ENCODE results near the gene NLRC3. TPM values are rescaled to one million over a fixed set of nuclear protein-coding genes. Genes with fewer than 3 reads are reported as not detected.
A peak's percentile ranks its signal among the peaks of the same experiment; 100 is the strongest.

Gene NLRC3
- total and polyA plus RNA-seq, 12 donors, result 0.26 to 2.5 (median 1.0) TPM

GRCh38 chr16:3514621-3515020 is 62.6 kb downstream of the NLRC3 start:
- Histone ChIP-seq H3K4me3 (no peak overlapping the region), H3K36me3 (peaks cover 0 to 100% (median 50%) of the 10 kb centered on the region in 9 donors), H3K27ac (no peak overlapping the region), H3K27me3 (no peaks in the 10 kb centered on the region), H3K4me1 (no peaks in the 10 kb centered on the region), H3K9me3 (no peaks in the 10 kb centered on the region)
- TF ChIP-seq CTCF (IDR thresholded peaks at IDR 0.05), result no peak
- intact Hi-C loops (cut with DNase I), result no loop called here
- ATAC-seq (no peak), DNase-seq (no peak)
- WGBS, 2 donors, result 90 to 95% methylated on average over 4 of the region's 4 CpGs

- TF ChIP-seq CTCF (IDR thresholded peaks at IDR 0.05), result no peak
- ATAC-seq, result no peak
- no peak overlapping the region for H3K27ac ChIP-seq
- H3K4me3 ChIP-seq, result no peak overlapping the region
- peaks cover 0 to 100% (median 48%) of the 10 kb centered on the region in 9 donors for H3K36me3 ChIP-seq
- no peak for DNase-seq
- no peaks in the 10 kb centered on the region for H3K4me1 ChIP-seq
- 90 to 93% methylated on average over 7 of the region's 7 CpGs for WGBS, 2 donors
- H3K27me3 ChIP-seq, result no peaks in the 10 kb centered on the region
- intact Hi-C loops (cut with DNase I), result no loop called here
- H3K9me3 ChIP-seq, result no peaks in the 10 kb centered on the region
These were observed 63.2 kb downstream of the NLRC3 start for GRCh38 chr16:3513892-3514583.

DNA sequence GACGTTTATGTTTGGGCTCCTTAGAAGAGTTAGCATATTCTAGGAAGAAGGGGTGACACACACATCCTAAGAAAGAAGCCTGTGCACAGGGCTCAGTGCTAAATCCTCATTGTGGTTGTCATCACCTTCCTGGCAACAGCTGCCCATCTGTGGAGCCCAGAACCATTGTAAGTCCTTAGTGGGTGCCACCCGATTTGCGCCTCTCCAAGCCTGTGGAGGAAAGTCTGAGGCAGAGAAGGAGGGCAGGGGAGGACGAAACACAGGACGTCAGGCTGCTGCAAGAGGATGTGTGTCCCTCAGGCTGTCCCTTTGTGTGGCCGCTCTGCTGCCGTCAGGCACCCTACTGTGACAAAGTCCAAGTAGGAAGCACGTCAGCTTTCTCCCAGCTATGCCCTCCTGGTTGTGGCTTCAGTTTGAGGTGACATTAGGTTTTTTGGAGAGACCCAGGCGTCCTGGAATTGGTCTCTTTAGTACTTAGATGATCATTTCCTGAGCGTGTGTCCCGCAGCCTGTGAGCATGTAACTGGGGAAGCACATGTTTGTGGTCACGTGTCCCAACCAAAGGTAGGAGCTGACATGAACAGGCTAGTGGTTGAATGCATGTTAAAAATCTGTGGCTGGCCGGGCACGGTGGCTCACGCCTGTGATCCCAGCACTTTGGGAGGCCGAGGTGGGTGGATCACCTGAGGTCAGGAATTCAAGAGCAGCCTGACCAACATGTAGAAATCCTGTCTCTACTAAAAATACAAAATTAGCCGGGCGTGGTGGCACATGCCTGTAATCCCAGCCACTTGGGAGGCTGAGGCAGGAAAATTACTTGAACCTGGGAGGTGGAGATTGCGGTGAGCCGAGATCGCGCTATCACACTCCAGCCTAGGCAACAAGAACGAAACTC is 65.7 kb downstream of the NLRC3 start:
- Histone ChIP-seq H3K4me1 (no peaks in the 10 kb centered on the region), H3K9me3 (no peaks in the 10 kb centered on the region), H3K27ac (no peak overlapping the region), H3K27me3 (no peaks in the 10 kb centered on the region), H3K4me3 (no peak overlapping the region), H3K36me3 (peaks cover 0 to 100% (median 54%) of the 10 kb centered on the region in 9 donors)
- no peak for TF ChIP-seq CTCF (IDR thresholded peaks at IDR 0.05)
- ATAC-seq, result no peak
- WGBS, 2 donors, result 94 to 96% methylated on average over 23 of the region's 23 CpGs
- intact Hi-C loops (cut with DNase I), result no loop called here
- DNase-seq, result no peak

- DNase-seq (no peak), ATAC-seq (no peak)
- intact Hi-C loops (cut with DNase I), result no loop called here
- 96 to 97% methylated on average over 10 of the region's 10 CpGs for WGBS, 2 donors
- peaks cover 0 to 100% (median 58%) of the 10 kb centered on the region in 9 donors for H3K36me3 ChIP-seq
- H3K27me3 ChIP-seq, result no peaks in the 10 kb centered on the region
- H3K4me1 ChIP-seq, result no peaks in the 10 kb centered on the region
- H3K9me3 ChIP-seq, result no peaks in the 10 kb centered on the region
- H3K4me3 ChIP-seq, result no peak overlapping the region
- H3K27ac ChIP-seq, result peak overlapping the region in 1 of 10 donors; percentile 13
- TF ChIP-seq CTCF (IDR thresholded peaks at IDR 0.05), result no peak
These were observed 66.8 kb downstream of the NLRC3 start for GRCh38 chr16:3510416-3510815.

Measured in heart right ventricle (tissue), 16 donors.